Naive thymus-derived CD4-positive, alpha-beta T cell (primary cell): ENCODE measurements around the gene SFXN1. TPM values are rescaled to one million over a fixed set of nuclear protein-coding genes. Genes with fewer than 3 reads are reported as not detected.

Experiments
- ATAC-seq: fragments of 150-1000 bp; cut with Tn5 transposase; 2 replicates; pipeline ENCODE4 v1.10.0; 2021; ENCODE audit warnings: mild to moderate bottlenecking, moderate library complexity
- CTCF ChIA-PET: fragments of 350-600 bp; sonication (Branson Sonifier 250); formaldehyde crosslinking; loops from one replicate; lab custom pipeline; 2021; ENCODE audit warnings: antibody characterized with exemption; lab: Charles Lee
- POLR2A ChIA-PET: fragments of 350-600 bp; sonication (Branson Sonifier 250); formaldehyde crosslinking; loops from one replicate; lab custom pipeline; 2021; ENCODE audit warnings: antibody characterized with exemption, inconsistent platforms; lab: Charles Lee
- DNase-seq, 9 donors: peaks; one replicate each; pipeline versions ENCODE4 v3.0.0 to v3.0.0-alpha.2; 2020 to 2022; ENCODE audit warnings: mixed read lengths in 1 of 9
- H3K27ac ChIP-seq: one replicate; pipeline ENCODE4 v1.7.0; 2013; ENCODE audit warnings: mild to moderate bottlenecking, low read depth, low read length, moderate library complexity
- H3K27me3 ChIP-seq, 2 donors: one replicate each; pipeline ENCODE4 v1.7.0; 2013; ENCODE audit warnings: low read length in 2 of 2, mild to moderate bottlenecking in 2 of 2, moderate library complexity in 2 of 2; ENCODE audit not compliant: control insufficient read depth in 2 of 2, insufficient read depth in 2 of 2
- H3K36me3 ChIP-seq, 3 experiments: 1 replicate in 2 of 3; 2 replicates in 1 of 3; pipeline ENCODE4 v1.7.0; 2013; ENCODE audit warnings: low read length in 3 of 3, mild to moderate bottlenecking in 3 of 3, moderate library complexity in 1 of 3; ENCODE audit not compliant: insufficient read depth in 3 of 3, control insufficient read depth in 2 of 3
- H3K4me1 ChIP-seq, 2 donors: one replicate each; pipeline ENCODE4 v1.7.0; 2013; ENCODE audit warnings: low read length in 2 of 2, mild to moderate bottlenecking in 2 of 2, moderate library complexity in 1 of 2; ENCODE audit not compliant: control insufficient read depth in 2 of 2, insufficient read depth in 2 of 2
- H3K4me3 ChIP-seq: 2 replicates; pipeline ENCODE4 v1.7.0; 2013; ENCODE audit warnings: mild to moderate bottlenecking, low read length
- H3K9me3 ChIP-seq, 3 experiments: 1 replicate in 2 of 3; 2 replicates in 1 of 3; pipeline ENCODE4 v1.7.0; 2013; ENCODE audit warnings: low read length in 3 of 3; ENCODE audit not compliant: control insufficient read depth in 2 of 3
- H3K27ac Mint-ChIP-seq, 9 donors: one replicate each; pipeline ENCODE4 v1.8.0; 2020 to 2022; ENCODE audit warnings: mixed read lengths in 9 of 9, mild to moderate bottlenecking in 8 of 9, moderate library complexity in 5 of 9, inconsistent platforms in 2 of 9
- H3K27me3 Mint-ChIP-seq, 5 donors: one replicate each; pipeline ENCODE4 v1.8.0; 2021 to 2022; ENCODE audit warnings: mixed read lengths in 5 of 5, mild to moderate bottlenecking in 1 of 5
- H3K36me3 Mint-ChIP-seq, 5 donors: one replicate each; pipeline ENCODE4 v1.8.0; 2020 to 2022; ENCODE audit warnings: mixed read lengths in 5 of 5, mild to moderate bottlenecking in 3 of 5, inconsistent platforms in 1 of 5
- H3K4me1 Mint-ChIP-seq, 7 donors: one replicate each; pipeline ENCODE4 v1.8.0; 2020 to 2022; ENCODE audit warnings: mixed read lengths in 7 of 7, mild to moderate bottlenecking in 3 of 7, inconsistent platforms in 1 of 7
- H3K4me3 Mint-ChIP-seq, 10 donors: one replicate each; pipeline ENCODE4 v1.8.0; 2020 to 2022; ENCODE audit warnings: mild to moderate bottlenecking in 10 of 10, mixed read lengths in 10 of 10, moderate library complexity in 6 of 10, inconsistent platforms in 2 of 10
- H3K9me3 Mint-ChIP-seq, 11 donors: one replicate each; pipeline ENCODE4 v1.8.0; 2020 to 2022; ENCODE audit warnings: mixed read lengths in 11 of 11, mild to moderate bottlenecking in 4 of 11, inconsistent platforms in 1 of 11, moderate library complexity in 1 of 11
- intact Hi-C, 2 donors: fragments of 100-400 bp; cut with micrococcal nuclease; formaldehyde crosslinking; loops; one replicate each; pipeline ENCODE4 v1.15.1; 2023
- polyA plus RNA-seq, 2 donors: library from polyadenylated mRNA; unstranded; fragments of 300-500 nt; fragmentation: Illumina TruSeq; gene quantifications; one replicate each; pipeline ENCODE4 v1.2.3, GENCODE V29; 2021
- total RNA-seq, 6 experiments: library from RNA in 5 of 6; stranded (reverse) in 5 of 6; gene quantifications; 1 replicate in 5 of 6; 2 replicates in 1 of 6; pipeline ENCODE4 v1.2.3 and lab custom pipeline; 2021 to 2026

The SFXN1 gene
- total and polyA plus RNA-seq, 7 experiments from 2014 or later, result 40.2 to 177 (median 88.8) TPM

GRCh38 chr5:175484829-175485228 is 6.5 kb downstream of the SFXN1 start:
- intact Hi-C loops, result no loop called here
- peaks cover 72 to 97% (median 90%) of the 10 kb centered on the region in 7 donors for H3K4me1 Mint-ChIP-seq
- H3K36me3 ChIP-seq, result peaks cover 0 to 52% (median 0%) of the 10 kb centered on the region in 3 experiments
- ChIA-PET CTCF (interaction anchor here (1.2 kb wide), 1 partner anchor 20 kb away, joined by 3 read pairs; no protein-coding TSS in a partner anchor), POLR2A (no interaction called here)
- H3K9me3 ChIP-seq, result no peaks in the 10 kb centered on the region
- H3K27ac Mint-ChIP-seq, result peak overlapping the region in 6 of 9 donors; percentile 14 to 56 (median 34)
- H3K36me3 Mint-ChIP-seq, result peaks cover 16 to 51% (median 43%) of the 10 kb centered on the region in 5 donors
- no peak overlapping the region for H3K4me3 ChIP-seq
- H3K27me3 Mint-ChIP-seq, result no peaks in the 10 kb centered on the region
- no peak overlapping the region for H3K27ac ChIP-seq
- no peaks in the 10 kb centered on the region for H3K27me3 ChIP-seq
- peaks cover 28 to 42% of the 10 kb centered on the region in 2 donors for H3K4me1 ChIP-seq
- no peak for DNase-seq
- H3K4me3 Mint-ChIP-seq, result peak overlapping the region in 6 of 10 donors; percentile 1 to 43 (median 15)
- no peaks in the 10 kb centered on the region for H3K9me3 Mint-ChIP-seq
- no peak for ATAC-seq

GRCh38 chr5:175485631-175486030 is 7.3 kb downstream of the SFXN1 start:
- H3K36me3 Mint-ChIP-seq, result peaks cover 16 to 51% (median 41%) of the 10 kb centered on the region in 5 donors
- Histone ChIP-seq H3K27me3 (no peaks in the 10 kb centered on the region), H3K36me3 (peaks cover 0 to 57% (median 0%) of the 10 kb centered on the region in 3 experiments), H3K4me1 (peaks cover 26 to 37% of the 10 kb centered on the region in 2 donors), H3K9me3 (no peaks in the 10 kb centered on the region), H3K27ac (no peak overlapping the region), H3K4me3 (no peak overlapping the region)
- ChIA-PET POLR2A (interaction anchor here (0.6 kb wide), 1 partner anchor 755 kb away, joined by 3 read pairs; no protein-coding TSS in a partner anchor), CTCF (interaction anchor here (1.2 kb wide), 1 partner anchor 21 kb away, joined by 3 read pairs; no protein-coding TSS in a partner anchor)
- no peaks in the 10 kb centered on the region for H3K9me3 Mint-ChIP-seq
- DNase-seq (no peak), ATAC-seq (no peak)
- H3K27me3 Mint-ChIP-seq, result no peaks in the 10 kb centered on the region
- peak overlapping the region in 6 of 9 donors; percentile 0 to 57 (median 34) for H3K27ac Mint-ChIP-seq
- intact Hi-C loops, result no loop called here
- H3K4me1 Mint-ChIP-seq, result peaks cover 69 to 97% (median 91%) of the 10 kb centered on the region in 7 donors
- H3K4me3 Mint-ChIP-seq, result peak overlapping the region in 4 of 10 donors; percentile 4 to 15 (median 10)

- Mint-ChIP-seq H3K27ac (peak overlapping the region in 8 of 9 donors; percentile 4 to 82 (median 58)), H3K9me3 (peaks cover 0 to 1% (median 0%) of the 10 kb centered on the region in 11 donors), H3K4me3 (peak overlapping the region in 3 of 10 donors; percentile 11 to 50 (median 29)), H3K4me1 (peaks cover 61 to 90% (median 76%) of the 10 kb centered on the region in 7 donors), H3K27me3 (no peaks in the 10 kb centered on the region), H3K36me3 (peaks cover 14 to 52% (median 45%) of the 10 kb centered on the region in 5 donors)
- Histone ChIP-seq H3K36me3 (peaks cover 7 to 74% (median 8%) of the 10 kb centered on the region in 3 experiments), H3K4me1 (peaks cover 13 to 18% of the 10 kb centered on the region in 2 donors), H3K9me3 (no peaks in the 10 kb centered on the region), H3K4me3 (no peak overlapping the region), H3K27ac (no peak overlapping the region), H3K27me3 (no peaks in the 10 kb centered on the region)
- no peak for DNase-seq
- no peak for ATAC-seq
- ChIA-PET CTCF (no interaction called here), POLR2A (interaction anchor here (0.6 kb wide), 2 partner anchors 34 to 496 kb away, joined by 3 read pairs; no protein-coding TSS in a partner anchor)
- intact Hi-C loops, result no loop called here
Observed at GRCh38 chr5:175487514-175488222, 9.3 kb downstream of the SFXN1 start.

GRCh38 chr5:175489693-175490443 is 11.5 kb downstream of the SFXN1 start:
- Histone ChIP-seq H3K27me3 (no peaks in the 10 kb centered on the region), H3K4me1 (peaks cover 6 to 10% of the 10 kb centered on the region in 2 donors), H3K27ac (peak overlapping the region; percentile 19), H3K36me3 (peaks cover 16 to 81% (median 25%) of the 10 kb centered on the region in 3 experiments), H3K4me3 (no peak overlapping the region), H3K9me3 (no peaks in the 10 kb centered on the region)
- ChIA-PET CTCF (interaction anchor here (0.8 to 3.5 kb wide), 4 partner anchors 11 to 201 kb away, joined by 3 to 12 read pairs (median 4); no protein-coding TSS in a partner anchor), POLR2A (interaction anchor here (1.2 kb wide), 1 partner anchor 31 kb away, joined by 3 read pairs; no protein-coding TSS in a partner anchor)
- no peaks in the 10 kb centered on the region for H3K27me3 Mint-ChIP-seq
- intact Hi-C loops, result no loop called here
- peak overlapping the region in 4 of 10 donors; percentile 0 to 31 (median 19) for H3K4me3 Mint-ChIP-seq
- H3K27ac Mint-ChIP-seq, result peak overlapping the region in 7 of 9 donors; percentile 29 to 82 (median 49)
- peaks cover 0 to 1% (median 0%) of the 10 kb centered on the region in 11 donors for H3K9me3 Mint-ChIP-seq
- peak; percentile 64 for ATAC-seq
- no peak for DNase-seq
- H3K36me3 Mint-ChIP-seq, result peaks cover 18 to 50% (median 41%) of the 10 kb centered on the region in 5 donors
- H3K4me1 Mint-ChIP-seq, result peaks cover 46 to 77% (median 68%) of the 10 kb centered on the region in 7 donors

- Histone ChIP-seq H3K4me3 (no peak overlapping the region), H3K36me3 (peaks cover 16 to 80% (median 28%) of the 10 kb centered on the region in 3 experiments), H3K9me3 (no peaks in the 10 kb centered on the region), H3K27me3 (no peaks in the 10 kb centered on the region), H3K4me1 (peaks cover 6 to 10% of the 10 kb centered on the region in 2 donors), H3K27ac (no peak overlapping the region)
- POLR2A ChIA-PET, result interaction anchor here (0.8 kb wide), 1 partner anchor 12 kb away, joined by 3 read pairs; no protein-coding TSS in a partner anchor
- no peak for ATAC-seq
- intact Hi-C loops, result no loop called here
- no peak overlapping the region for H3K4me3 Mint-ChIP-seq
- peaks cover 18 to 45% (median 43%) of the 10 kb centered on the region in 5 donors for H3K36me3 Mint-ChIP-seq
- H3K27ac Mint-ChIP-seq, result peak overlapping the region in 1 of 9 donors; percentile 2
- peaks cover 41 to 68% (median 59%) of the 10 kb centered on the region in 7 donors for H3K4me1 Mint-ChIP-seq
- CTCF ChIA-PET, result interaction anchor here (0.6 to 3.5 kb wide), 3 partner anchors 43 to 210 kb away, joined by 3 to 12 read pairs (median 7); no protein-coding TSS in a partner anchor
- no peak for DNase-seq
- peaks cover 0 to 1% (median 0%) of the 10 kb centered on the region in 11 donors for H3K9me3 Mint-ChIP-seq
- no peaks in the 10 kb centered on the region for H3K27me3 Mint-ChIP-seq
Observed at GRCh38 chr5:175491223-175491622, 12.9 kb downstream of the SFXN1 start.

- Histone ChIP-seq H3K4me1 (peaks cover 6 to 10% of the 10 kb centered on the region in 2 donors), H3K27me3 (no peaks in the 10 kb centered on the region), H3K36me3 (peaks cover 18 to 82% (median 28%) of the 10 kb centered on the region in 3 experiments), H3K4me3 (no peak overlapping the region), H3K9me3 (no peaks in the 10 kb centered on the region), H3K27ac (no peak overlapping the region)
- ChIA-PET POLR2A (no interaction called here), CTCF (no interaction called here)
- peaks cover 32 to 60% (median 51%) of the 10 kb centered on the region in 7 donors for H3K4me1 Mint-ChIP-seq
- DNase-seq (no peak), ATAC-seq (no peak)
- H3K9me3 Mint-ChIP-seq, result peaks cover 0 to 1% (median 0%) of the 10 kb centered on the region in 11 donors
- H3K36me3 Mint-ChIP-seq, result peaks cover 9 to 46% (median 36%) of the 10 kb centered on the region in 5 donors
- no peaks in the 10 kb centered on the region for H3K27me3 Mint-ChIP-seq
- H3K27ac Mint-ChIP-seq, result peak overlapping the region in 2 of 9 donors; percentile 51 to 53
- H3K4me3 Mint-ChIP-seq, result no peak overlapping the region
- intact Hi-C loops, result no loop called here
Observed at GRCh38 chr5:175493260-175493659, 14.9 kb downstream of the SFXN1 start.
